GM18517 (cell line): ENCODE results near the gene PCDH17.

Source experiments
- ATAC-seq: cut with Tn5 transposase; IDR thresholded peaks from one replicate; pipeline ENCODE4 v1.9.1; 2021; ENCODE audit warnings: mild to moderate bottlenecking, moderate library complexity; ENCODE audit not compliant: unreplicated experiment

Gene PCDH17

GRCh38 chr13:57635541-57636085 lies 4.1 kb downstream of the PCDH17 start:
- no peak for ATAC-seq

GRCh38 chr13:57636816-57637215 lies 5.3 kb downstream of the PCDH17 start:
- ATAC-seq, result no peak

GRCh38 chr13:57637515-57637914 lies 6.0 kb downstream of the PCDH17 start:
- ATAC-seq, result no peak

- ATAC-seq, result no peak
Measured at GRCh38 chr13:57638186-57638890, 6.8 kb downstream of the PCDH17 start.

GRCh38 chr13:57640607-57641006 lies 9.1 kb downstream of the PCDH17 start:
- ATAC-seq, result no peak

GRCh38 chr13:57641051-57641450 lies 9.5 kb downstream of the PCDH17 start:
- ATAC-seq, result no peak

GRCh38 chr13:57644106-57644505 lies 12.6 kb downstream of the PCDH17 start:
- ATAC-seq, result no peak

- ATAC-seq, result no peak
Measured at GRCh38 chr13:57653229-57653989, 21.9 kb downstream of the PCDH17 start.

GRCh38 chr13:57665481-57665880 lies 33.9 kb downstream of the PCDH17 start:
- no peak for ATAC-seq

- no peak for ATAC-seq
Measured at GRCh38 chr13:57666131-57666953, 34.8 kb downstream of the PCDH17 start.

GRCh38 chr13:57672168-57672567 lies 40.6 kb downstream of the PCDH17 start:
- ATAC-seq, result no peak

- ATAC-seq, result no peak
Measured at GRCh38 chr13:57673197-57673596, 41.7 kb downstream of the PCDH17 start.

- ATAC-seq, result no peak
Measured at GRCh38 chr13:57675526-57675925, 44.0 kb downstream of the PCDH17 start.

GRCh38 chr13:57680609-57681008 lies 49.1 kb downstream of the PCDH17 start:
- ATAC-seq, result no peak

- ATAC-seq, result no peak
Measured at GRCh38 chr13:57682128-57682716, 50.7 kb downstream of the PCDH17 start.

- ATAC-seq, result no peak
Measured at GRCh38 chr13:57698851-57699250, 67.3 kb downstream of the PCDH17 start.

GRCh38 chr13:57704031-57704430 lies 72.5 kb downstream of the PCDH17 start:
- no peak for ATAC-seq

GRCh38 chr13:57716295-57716694 lies 84.8 kb downstream of the PCDH17 start:
- ATAC-seq, result no peak

- no peak for ATAC-seq
Measured at GRCh38 chr13:57724486-57725272, 93.1 kb downstream of the PCDH17 start.

GRCh38 chr13:57725480-57725879 lies 93.9 kb downstream of the PCDH17 start:
- ATAC-seq, result no peak
